ENCODE results near the gene SRSF5. TPM values are rescaled to one million over a fixed set of nuclear protein-coding genes. Genes with fewer than 3 reads are reported as not detected.

SRSF5 gene
- polyA plus RNA-seq, 3 donors = 410 to 554 (median 502) TPM

DNA sequence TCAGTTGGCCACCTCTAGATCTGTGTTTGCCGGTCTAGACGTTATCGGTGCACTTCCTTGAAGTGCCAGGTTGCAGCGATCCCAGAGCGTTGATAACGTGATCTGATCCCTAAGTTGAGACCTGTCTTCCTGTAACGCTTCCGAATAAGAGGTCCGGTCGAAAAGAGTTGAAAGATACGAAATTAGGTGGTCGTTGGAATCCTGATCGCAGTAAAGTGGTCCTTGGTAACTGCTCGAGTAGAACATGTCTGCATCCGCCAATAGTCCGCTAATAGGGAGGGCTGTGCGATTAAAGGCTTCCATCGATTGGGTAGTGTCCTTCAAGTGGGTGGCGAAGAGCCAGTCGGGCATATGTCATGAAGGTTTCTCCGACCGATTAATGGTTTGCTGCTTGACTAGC lies 2.7 kb downstream of the SRSF5 start:
- H3K27ac Mint-ChIP-seq = peak overlapping the region in 5 of 7 donors; percentile 1 to 65 (median 44)
- Histone ChIP-seq H3K27ac (ENCODE audit: low read depth in 1 of 2, low read length in 2 of 2) (no peak overlapping the region), H3K4me1 (ENCODE audit: control insufficient read depth in 1 of 2, insufficient read depth in 2 of 2, low read length in 2 of 2) (peaks cover 18 to 28% of the 10 kb centered on the region in 2 donors), H3K9me3 (replicated peaks in 1 of 2; ENCODE audit: control insufficient read depth in 1 of 2, insufficient read depth in 1 of 2, low read length in 2 of 2) (peaks cover 0 to 3% of the 10 kb centered on the region in 2 donors), H3K4me3 (replicated peaks in 1 of 3; ENCODE audit: low read depth in 2 of 3, low read length in 3 of 3) (peak overlapping the region in 1 of 3 experiments; percentile 42), H2AFZ (ENCODE audit: insufficient read depth, low read depth, low read length, poor library complexity, severe bottlenecking) (no peak overlapping the region), H3K79me2 (ENCODE audit: insufficient read depth, low read length) (peaks cover 78% of the 10 kb centered on the region), H3K36me3 (replicated peaks in 1 of 2; ENCODE audit: control insufficient read depth in 1 of 2, insufficient read depth in 2 of 2, low read length in 2 of 2) (peaks cover 64 to 68% of the 10 kb centered on the region in 2 donors), H4K20me1 (ENCODE audit: insufficient read depth, low read length) (peaks cover 70% of the 10 kb centered on the region), H3K27me3 (ENCODE audit: control insufficient read depth in 2 of 2, insufficient read depth in 2 of 2, low read length in 2 of 2) (no peaks in the 10 kb centered on the region), H3K9ac (ENCODE audit: insufficient read depth, low read length, poor library complexity, severe bottlenecking) (no peak overlapping the region), H3K4me2 (replicated peaks; ENCODE audit: extremely low read depth, low read length, poor library complexity, severe bottlenecking) (peak overlapping the region; percentile 14)
- H3K4me1 Mint-ChIP-seq = peaks cover 31% of the 10 kb centered on the region
- intact Hi-C loops (cut with micrococcal nuclease) = loop anchor here (5.0 kb wide), 2 partner anchors 42 to 372 kb away; partner anchors contain the start of genes ERH (in 1 of the 2) and SLC39A9 (in 1 of the 2)
- no peak for DNase-seq
- no peaks in the 10 kb centered on the region for H3K27me3 Mint-ChIP-seq (ENCODE audit: low read depth in 3 of 3)
- TF ChIP-seq, protein P1, sequence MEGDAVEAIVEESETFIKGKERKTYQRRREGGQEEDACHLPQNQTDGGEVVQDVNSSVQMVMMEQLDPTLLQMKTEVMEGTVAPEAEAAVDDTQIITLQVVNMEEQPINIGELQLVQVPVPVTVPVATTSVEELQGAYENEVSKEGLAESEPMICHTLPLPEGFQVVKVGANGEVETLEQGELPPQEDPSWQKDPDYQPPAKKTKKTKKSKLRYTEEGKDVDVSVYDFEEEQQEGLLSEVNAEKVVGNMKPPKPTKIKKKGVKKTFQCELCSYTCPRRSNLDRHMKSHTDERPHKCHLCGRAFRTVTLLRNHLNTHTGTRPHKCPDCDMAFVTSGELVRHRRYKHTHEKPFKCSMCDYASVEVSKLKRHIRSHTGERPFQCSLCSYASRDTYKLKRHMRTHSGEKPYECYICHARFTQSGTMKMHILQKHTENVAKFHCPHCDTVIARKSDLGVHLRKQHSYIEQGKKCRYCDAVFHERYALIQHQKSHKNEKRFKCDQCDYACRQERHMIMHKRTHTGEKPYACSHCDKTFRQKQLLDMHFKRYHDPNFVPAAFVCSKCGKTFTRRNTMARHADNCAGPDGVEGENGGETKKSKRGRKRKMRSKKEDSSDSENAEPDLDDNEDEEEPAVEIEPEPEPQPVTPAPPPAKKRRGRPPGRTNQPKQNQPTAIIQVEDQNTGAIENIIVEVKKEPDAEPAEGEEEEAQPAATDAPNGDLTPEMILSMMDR (IDR thresholded peaks at IDR 0.05) = no peak
- peak overlapping the region in 1 of 2 donors; percentile 0 for H3K4me3 Mint-ChIP-seq
- peaks cover 63 to 68% of the 10 kb centered on the region in 2 donors for H3K36me3 Mint-ChIP-seq
- peaks cover 0 to 18% (median 4%) of the 10 kb centered on the region in 7 donors for H3K9me3 Mint-ChIP-seq
- WGBS (ENCODE audit: insufficient coverage) = 95% methylated on average over 17 of the region's 22 CpGs

DNA sequence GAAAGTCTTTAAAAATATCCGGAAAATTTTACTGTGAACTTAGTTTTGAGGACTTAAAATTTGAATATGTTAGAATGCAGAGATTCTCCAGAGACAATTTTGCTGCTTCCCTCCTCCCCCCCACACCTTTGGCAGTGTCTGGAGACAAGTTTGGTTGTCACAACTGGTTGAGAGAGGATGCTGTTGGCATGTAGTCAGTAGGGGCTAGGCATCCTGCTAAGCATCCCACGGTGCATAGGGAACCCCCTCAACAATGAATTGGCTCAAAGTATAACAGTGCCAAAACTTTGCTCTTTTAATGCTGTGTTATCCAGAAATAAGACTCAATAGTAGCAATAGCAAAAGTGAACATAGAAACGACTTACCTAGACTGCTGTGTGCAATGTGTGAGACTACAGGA lies 3.6 kb downstream of the SRSF5 start:
- Mint-ChIP-seq H3K27me3 (ENCODE audit: low read depth in 3 of 3) (no peaks in the 10 kb centered on the region), H3K4me1 (peaks cover 31% of the 10 kb centered on the region), H3K36me3 (peaks cover 70 to 76% of the 10 kb centered on the region in 2 donors), H3K4me3 (no peak overlapping the region), H3K9me3 (peaks cover 0 to 12% (median 1%) of the 10 kb centered on the region in 7 donors), H3K27ac (peak overlapping the region in 1 of 7 donors; percentile 1)
- Histone ChIP-seq H3K4me2 (replicated peaks; ENCODE audit: extremely low read depth, low read length, poor library complexity, severe bottlenecking) (no peak overlapping the region), H2AFZ (ENCODE audit: insufficient read depth, low read depth, low read length, poor library complexity, severe bottlenecking) (no peak overlapping the region), H3K27ac (ENCODE audit: low read depth in 1 of 2, low read length in 2 of 2) (no peak overlapping the region), H3K27me3 (ENCODE audit: control insufficient read depth in 2 of 2, insufficient read depth in 2 of 2, low read length in 2 of 2) (no peaks in the 10 kb centered on the region), H3K79me2 (ENCODE audit: insufficient read depth, low read length) (peaks cover 86% of the 10 kb centered on the region), H3K9me3 (replicated peaks in 1 of 2; ENCODE audit: control insufficient read depth in 1 of 2, insufficient read depth in 1 of 2, low read length in 2 of 2) (no peaks in the 10 kb centered on the region), H3K4me1 (ENCODE audit: control insufficient read depth in 1 of 2, insufficient read depth in 2 of 2, low read length in 2 of 2) (peaks cover 18 to 28% of the 10 kb centered on the region in 2 donors), H3K9ac (ENCODE audit: insufficient read depth, low read length, poor library complexity, severe bottlenecking) (no peak overlapping the region), H3K4me3 (replicated peaks in 1 of 3; ENCODE audit: low read depth in 2 of 3, low read length in 3 of 3) (peak overlapping the region in 1 of 3 experiments; percentile 2), H3K36me3 (replicated peaks in 1 of 2; ENCODE audit: control insufficient read depth in 1 of 2, insufficient read depth in 2 of 2, low read length in 2 of 2) (peaks cover 73 to 78% of the 10 kb centered on the region in 2 donors), H4K20me1 (ENCODE audit: insufficient read depth, low read length) (peaks cover 80% of the 10 kb centered on the region)
- TF ChIP-seq, protein P1 (IDR thresholded peaks at IDR 0.05) = no peak
- DNase-seq = no peak
- intact Hi-C loops (cut with micrococcal nuclease) = no loop called here
- no CpG with 5 or more reads among the region's 3 CpGs for WGBS (ENCODE audit: insufficient coverage)

Data from CD14-positive monocyte (primary cell).